GM23338 (cell line): ENCODE measurements around the gene NXN. TPM values are rescaled to one million over a fixed set of nuclear protein-coding genes. Genes with fewer than 3 reads are reported as not detected.

Experiments used
- ATAC-seq: fragments of 200-7000 bp; cut with Tn5 transposase; 3 replicates; pipeline ENCODE4 v1.9.1; 2020
- DNase-seq: peaks from one replicate; pipeline ENCODE4 v3.0.0-alpha.2; 2015; ENCODE audit warnings: low spot score
- H2AFZ ChIP-seq: fragments of 200-600 bp; sonication (generic); 2 replicates; pipeline ENCODE4 v1.8.0; 2016; ENCODE audit warnings: antibody characterized with exemption, mild to moderate bottlenecking, moderate library complexity
- H3F3A ChIP-seq: fragments of 200-600 bp; sonication (generic); replicated peaks from 2 replicates; pipeline ENCODE4 v1.8.0; 2017; ENCODE audit warnings: antibody characterized with exemption, mixed run types, low read depth
- H3K27ac ChIP-seq: fragments of 200-600 bp; sonication (generic); 2 replicates; pipeline ENCODE4 v1.6.1; 2016; ENCODE audit warnings: low read depth
- H3K27me3 ChIP-seq: fragments of 200-600 bp; sonication (generic); 2 replicates; pipeline ENCODE4 v1.8.0; 2016; ENCODE audit warnings: mild to moderate bottlenecking, mixed run types, moderate library complexity; ENCODE audit not compliant: insufficient read depth
- H3K36me3 ChIP-seq: fragments of 200-600 bp; sonication (generic); 2 replicates; pipeline ENCODE4 v1.8.0; 2016; ENCODE audit warnings: mild to moderate bottlenecking; ENCODE audit not compliant: insufficient read depth
- H3K4me1 ChIP-seq: fragments of 200-600 bp; sonication (generic); 2 replicates; pipeline ENCODE4 v1.8.0; 2016; ENCODE audit warnings: mild to moderate bottlenecking, moderate library complexity; ENCODE audit not compliant: insufficient read depth
- H3K4me2 ChIP-seq: fragments of 200-600 bp; sonication (generic); 2 replicates; pipeline ENCODE4 v1.7.1; 2017; ENCODE audit warnings: mixed run types
- H3K4me3 ChIP-seq: fragments of 200-600 bp; sonication (generic); 2 replicates; pipeline ENCODE4 v1.6.1; 2016; ENCODE audit warnings: mixed run types
- H3K79me2 ChIP-seq: fragments of 200-600 bp; sonication (generic); replicated peaks from 2 replicates; pipeline ENCODE4 v1.8.0; 2017; ENCODE audit warnings: mild to moderate bottlenecking; ENCODE audit not compliant: insufficient read depth
- H3K9me2 ChIP-seq: fragments of 200-600 bp; sonication (generic); 2 replicates; pipeline ENCODE4 v1.8.0; 2017; ENCODE audit not compliant: insufficient read depth
- H4K20me1 ChIP-seq: fragments of 200-600 bp; sonication (generic); replicated peaks from 2 replicates; pipeline ENCODE4 v1.8.0; 2017; ENCODE audit warnings: mild to moderate bottlenecking; ENCODE audit not compliant: insufficient read depth
- H3K27ac Mint-ChIP-seq: 2 replicates; pipeline ENCODE4 v1.8.0; 2020; ENCODE audit warnings: inconsistent platforms, mild to moderate bottlenecking, moderate library complexity, mixed read lengths
- H3K27me3 Mint-ChIP-seq: 3 replicates; pipeline ENCODE4 v1.8.0; 2022; ENCODE audit warnings: low read depth, mild to moderate bottlenecking, moderate library complexity, mixed read lengths, inconsistent platforms; ENCODE audit not compliant: insufficient read depth, poor library complexity
- H3K36me3 Mint-ChIP-seq: 3 replicates; pipeline ENCODE4 v1.8.0; 2021; ENCODE audit warnings: low read depth, mild to moderate bottlenecking, inconsistent platforms, moderate library complexity, mixed read lengths
- H3K4me1 Mint-ChIP-seq: 3 replicates; pipeline ENCODE4 v1.8.0; 2020; ENCODE audit warnings: mild to moderate bottlenecking, inconsistent platforms, mixed read lengths
- H3K4me3 Mint-ChIP-seq: 3 replicates; pipeline ENCODE4 v1.8.0; 2021; ENCODE audit warnings: moderate library complexity, mild to moderate bottlenecking, inconsistent platforms, mixed read lengths
- H3K9me3 Mint-ChIP-seq: 3 replicates; pipeline ENCODE4 v1.8.0; 2020; ENCODE audit warnings: moderate library complexity, mild to moderate bottlenecking, inconsistent platforms, mixed read lengths
- CREB1 ChIP-seq: fragments of 250-450 bp; sonication (Bioruptor Pico); IDR thresholded peaks from 2 replicates; pipeline ENCODE4 v1.5.0; 2020; ENCODE audit warnings: low read depth, mild to moderate bottlenecking, moderate library complexity
- CTCF ChIP-seq, 2 experiments: fragments of 200-600 bp in 1 of 2; sonication (generic) in 1 of 2; conservative IDR thresholded peaks; 2 replicates each; pipeline versions ENCODE4 v1.5.1 to v1.6.1; 2016 to 2017; ENCODE audit warnings: antibody characterized with exemption in 2 of 2, low read depth in 2 of 2, mild to moderate bottlenecking in 2 of 2, moderate library complexity in 1 of 2
- ETS1 ChIP-seq: IDR thresholded peaks from 2 replicates; pipeline ENCODE4 v1.6.1; 2016; ENCODE audit warnings: antibody characterized with exemption
- EZH2 ChIP-seq: fragments of 200-600 bp; sonication (generic); IDR thresholded peaks from one replicate; pipeline ENCODE4 v1.8.0; 2017; ENCODE audit warnings: antibody characterized with exemption, mild to moderate bottlenecking, low read depth; ENCODE audit not compliant: unreplicated experiment
- JUNB ChIP-seq: IDR thresholded peaks from one replicate; pipeline ENCODE4 v1.6.1; 2016; ENCODE audit warnings: antibody characterized with exemption; ENCODE audit not compliant: unreplicated experiment
- NANOG ChIP-seq: IDR thresholded peaks from 2 replicates; pipeline ENCODE4 v1.6.1; 2016; ENCODE audit warnings: antibody characterized with exemption, borderline replicate concordance
- POLR2AphosphoS5 ChIP-seq: IDR thresholded peaks from 2 replicates; pipeline ENCODE4 v1.6.1; 2016; ENCODE audit warnings: antibody characterized with exemption, low read depth
- REST ChIP-seq: IDR thresholded peaks from one replicate; pipeline ENCODE4 v1.6.1; 2018; ENCODE audit warnings: antibody characterized with exemption; ENCODE audit not compliant: unreplicated experiment
- ZNF114 ChIP-seq: fragments of 250-450 bp; sonication (Bioruptor Pico); IDR thresholded peaks from 2 replicates; pipeline ENCODE4 v1.5.0; 2020; ENCODE audit warnings: mild to moderate bottlenecking, moderate library complexity
- ZNF331 ChIP-seq: fragments of 250-450 bp; sonication (Bioruptor Pico); IDR thresholded peaks from 2 replicates; pipeline ENCODE4 v1.5.0; 2020; ENCODE audit warnings: low read depth, mild to moderate bottlenecking, moderate library complexity
- polyA plus RNA-seq: library from polyadenylated mRNA; unstranded; fragments of >200 nt; fragmentation: Nextera tagmentation; extraction: Ambion mirVana; gene quantifications from 2 replicates; pipeline ENCODE4 v1.2.1, GENCODE V29; 2016
- total RNA-seq: library from RNA; depleted of rRNA; stranded (reverse); fragments of >200 nt; shearing (Covaris generic); gene quantifications from 2 replicates; pipeline ENCODE4 v1.2.3, GENCODE V29; 2014

The NXN gene
- total and polyA plus RNA-seq, 2 experiments from 2014 or later = 31.8 to 105 TPM

GRCh38 chr17:935485-935884 is 44.1 kb downstream of the NXN start:
- no peaks in the 10 kb centered on the region for H3K9me2 ChIP-seq
- Mint-ChIP-seq H3K4me1 (peaks cover 50% of the 10 kb centered on the region), H3K9me3 (no peaks in the 10 kb centered on the region), H3K27ac (no peak overlapping the region), H3K27me3 (no peaks in the 10 kb centered on the region), H3K36me3 (peaks cover under 1% of the 10 kb centered on the region; the same call in 1 of the 3 replicates), H3K4me3 (no peak overlapping the region)
- peaks cover 7% of the 10 kb centered on the region for H3F3A ChIP-seq
- H3K4me1 ChIP-seq = peaks cover 25% of the 10 kb centered on the region
- H3K36me3 ChIP-seq = no peaks in the 10 kb centered on the region
- no peak overlapping the region for H3K4me3 ChIP-seq
- peaks cover 98% of the 10 kb centered on the region for H3K79me2 ChIP-seq
- H3K4me2 ChIP-seq = no peak overlapping the region
- no peaks in the 10 kb centered on the region for H3K27me3 ChIP-seq
- DNase-seq (no peak), ATAC-seq (no peak)
- TF ChIP-seq POLR2AphosphoS5 (no peak), EZH2 (no peak), ETS1 (no peak)
- no peak overlapping the region for H2AFZ ChIP-seq
- H3K27ac ChIP-seq = peak overlapping the region; percentile 26; the same call in 1 of the 2 replicates
- H4K20me1 ChIP-seq = peaks cover 35% of the 10 kb centered on the region

- H3K9me2 ChIP-seq = no peaks in the 10 kb centered on the region
- no peak overlapping the region for H3K4me3 ChIP-seq
- ATAC-seq (peak; percentile 57), DNase-seq (peak; percentile 71)
- H3K27me3 ChIP-seq = no peaks in the 10 kb centered on the region
- peak overlapping the region; percentile 93 for H3K27ac Mint-ChIP-seq
- H3F3A ChIP-seq = peaks cover 12% of the 10 kb centered on the region
- peak overlapping the region; percentile 13; the same call in 2 of the 3 replicates for H3K4me3 Mint-ChIP-seq
- H2AFZ ChIP-seq = no peak overlapping the region
- H3K36me3 ChIP-seq = no peaks in the 10 kb centered on the region
- peak overlapping the region; percentile 96 for H3K27ac ChIP-seq
- peaks cover 27% of the 10 kb centered on the region for H4K20me1 ChIP-seq
- no peaks in the 10 kb centered on the region for H3K9me3 Mint-ChIP-seq
- peaks cover 98% of the 10 kb centered on the region for H3K79me2 ChIP-seq
- peak overlapping the region; percentile 56; the same call in 1 of the 2 replicates for H3K4me2 ChIP-seq
- peaks cover 2% of the 10 kb centered on the region for H3K27me3 Mint-ChIP-seq
- H3K4me1 ChIP-seq = peaks cover 37% of the 10 kb centered on the region
- peaks cover 50% of the 10 kb centered on the region for H3K4me1 Mint-ChIP-seq
- H3K36me3 Mint-ChIP-seq = peaks cover 3% of the 10 kb centered on the region; the same call in 1 of the 3 replicates
- TF ChIP-seq ETS1 (no peak), NANOG (no peak), CREB1 (no peak), POLR2AphosphoS5 (no peak), JUNB (no peak), ZNF114 (CRISPR knock-in tag) (no peak), EZH2 (no peak), ZNF331 (CRISPR knock-in tag) (no peak), CTCF (conservative IDR thresholded peaks at IDR 0.05; ENCODE audit: low read depth in 2 of 2) (no peak), REST (no peak)
Observed at GRCh38 chr17:933312-934073, 46.1 kb downstream of the NXN start.
